Germinal center (tissue), 1 donor: ENCODE data around the gene PLK1.
"Not testable (repeated sequence)": the region's sequence is repeated elsewhere in the genome, so short reads cannot be mapped to it uniquely, and the experiment has no call there.

ENCODE experiments used
- DNase-seq: peaks from one replicate; pipeline ENCODE4 v3.0.0; 2012; ENCODE audit warnings: mixed read lengths, low spot score

PLK1 gene

GRCh38 chr16:23710008-23710407, 31.3 kb downstream of the PLK1 start:
- no peak for DNase-seq

- DNase-seq: no peak
Measured at GRCh38 chr16:23710504-23710903, 31.8 kb downstream of the PLK1 start.

GRCh38 chr16:23711785-23712184, 33.1 kb downstream of the PLK1 start:
- no peak for DNase-seq

- no peak for DNase-seq
Measured at GRCh38 chr16:23712976-23713375, 34.3 kb downstream of the PLK1 start, which contains the start of gene ERN2. ERN2 (minus strand) TSS chr16:23713222; CDS start chr16:23713187, 35 bp downstream.

- no peak for DNase-seq
Measured at GRCh38 chr16:23716484-23716883, 37.8 kb downstream of the PLK1 start.

- not testable (repeated sequence) for DNase-seq
Measured at GRCh38 chr16:23722613-23723240, 44.0 kb downstream of the PLK1 start.

GRCh38 chr16:23724096-23724784, 45.6 kb downstream of the PLK1 start:
- DNase-seq: no peak

- DNase-seq: no peak
Measured at GRCh38 chr16:23724785-23725131, 46.1 kb downstream of the PLK1 start.

GRCh38 chr16:23726710-23727109, 48.0 kb downstream of the PLK1 start:
- DNase-seq: no peak

- DNase-seq: no peak
Measured at GRCh38 chr16:23728112-23728477, 49.4 kb downstream of the PLK1 start.

- no peak for DNase-seq
Measured at GRCh38 chr16:23729503-23730424, 51.1 kb downstream of the PLK1 start.

GRCh38 chr16:23734176-23734893, 55.6 kb downstream of the PLK1 start:
- DNase-seq: no peak

- not testable (repeated sequence) for DNase-seq
Measured at GRCh38 chr16:23737423-23738028, 58.8 kb downstream of the PLK1 start.

- DNase-seq: no peak
Measured at GRCh38 chr16:23739516-23739915, 60.8 kb downstream of the PLK1 start.
